Measurements from ENCODE around the gene TRIM14. TPM values are rescaled to one million over a fixed set of nuclear protein-coding genes. Genes with fewer than 3 reads are reported as not detected.

Gene TRIM14
- total and polyA plus RNA-seq, 2 of the 4 experiments (the other 2 are of a cell fraction), result 3.0 to 8.5 TPM

DNA sequence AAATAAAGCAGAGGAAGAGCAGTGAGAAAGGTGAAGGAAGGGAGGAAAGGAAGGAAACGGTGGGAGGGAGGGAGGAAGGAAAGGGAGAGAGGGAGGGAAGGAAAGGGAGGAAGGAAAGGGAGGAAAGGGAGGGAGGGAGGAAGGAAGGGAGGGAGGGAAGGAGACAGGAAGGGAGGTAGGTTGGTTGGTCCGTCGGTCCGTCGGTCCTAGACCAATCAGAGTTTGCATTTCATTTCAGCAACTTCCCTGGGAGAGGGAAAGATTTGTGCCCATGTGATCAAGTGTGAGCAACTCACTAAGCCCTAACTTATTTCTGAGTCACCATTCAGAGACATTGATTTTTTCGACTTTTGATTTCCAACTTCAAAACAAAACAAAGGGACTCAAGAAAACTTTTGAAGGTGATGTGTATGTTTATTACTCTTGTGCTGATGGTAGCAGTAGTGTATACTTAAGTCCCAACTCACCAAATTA, 43.7 kb downstream of the TRIM14 start:
- Histone ChIP-seq H3K9ac (ENCODE audit: low read depth, low read length) (no peak overlapping the region), H3K36me3 (ENCODE audit: control insufficient read depth, insufficient read depth, low read length) (peaks cover 22% of the 10 kb centered on the region), H4K20me1 (ENCODE audit: insufficient read depth, low read length) (peaks cover 27% of the 10 kb centered on the region), H3K27me3 (ENCODE audit: control insufficient read depth, insufficient read depth, low read length) (no peaks in the 10 kb centered on the region), H3K9me3 (ENCODE audit: control insufficient read depth, insufficient read depth, low read length) (no peaks in the 10 kb centered on the region), H3K23ac (ENCODE audit: low read depth, low read length) (no peak overlapping the region), H2BK120ac (ENCODE audit: low read depth, low read length) (no peak overlapping the region), H3K4me2 (ENCODE audit: low read depth, low read length) (no peak overlapping the region), H2BK20ac (ENCODE audit: low read depth, low read length) (no peak overlapping the region), H3K79me1 (ENCODE audit: low read depth in 1 of 2, low read length in 2 of 2) (peaks cover 16 to 70% of the 10 kb centered on the region in 2 experiments), H2BK5ac (ENCODE audit: low read depth, low read length, poor library complexity, severe bottlenecking) (no peak overlapping the region), H4K8ac (ENCODE audit: low read depth in 2 of 2, low read length in 2 of 2) (peak overlapping the region in 1 of 2 experiments; percentile 74; a peak in 2 of 4 replicates), H2AK9ac (replicated peaks; ENCODE audit: low read depth, low read length, poor library complexity) (no peak overlapping the region), H3K27ac (ENCODE audit: insufficient read depth, low read length) (0 out of 2 replicates have a peak overlapping the region, but pooled peaks have one; percentile 49), H3K14ac (replicated peaks; ENCODE audit: low read depth, low read length) (no peak overlapping the region; the same call in 1 of the 2 replicates), H3K18ac (ENCODE audit: low read depth, low read length) (no peak overlapping the region), H2AK5ac (ENCODE audit: low read depth, low read length) (peak overlapping the region; percentile 92), H3K9me1 (ENCODE audit: insufficient read depth, low read length) (peaks cover 2% of the 10 kb centered on the region; the same call in 1 of the 2 replicates), H2BK15ac (ENCODE audit: low read depth, low read length) (no peak overlapping the region), H4K91ac (ENCODE audit: insufficient read depth, low read depth, low read length) (no peak overlapping the region), H3K4ac (ENCODE audit: low read depth, low read length) (peak overlapping the region; percentile 38; the same call in 1 of the 2 replicates), H2AFZ (replicated peaks; ENCODE audit: low read length, poor library complexity) (peak overlapping the region; percentile 27), H3K4me3 (ENCODE audit: insufficient read depth, low read depth, low read length) (no peak overlapping the region), H3K56ac (ENCODE audit: extremely low read depth, insufficient read depth, low read length) (no peak overlapping the region), H4K5ac (ENCODE audit: low read depth, low read length) (no peak overlapping the region; the same call in 1 of the 2 replicates), H3K4me1 (ENCODE audit: control insufficient read depth, insufficient read depth, low read length) (peaks cover 5% of the 10 kb centered on the region)
- POLR2A ChIA-PET (ENCODE audit: unreplicated experiment), result no interaction called here
- DNase-seq (peak; percentile 78), ATAC-seq (ENCODE audit: low read depth) (peak; percentile 70)
- dilution Hi-C loops (cut with HindIII; ENCODE audit: low sequenced_read_pairs, unreplicated experiment), result no loop called here
- TF ChIP-seq, protein P1, sequence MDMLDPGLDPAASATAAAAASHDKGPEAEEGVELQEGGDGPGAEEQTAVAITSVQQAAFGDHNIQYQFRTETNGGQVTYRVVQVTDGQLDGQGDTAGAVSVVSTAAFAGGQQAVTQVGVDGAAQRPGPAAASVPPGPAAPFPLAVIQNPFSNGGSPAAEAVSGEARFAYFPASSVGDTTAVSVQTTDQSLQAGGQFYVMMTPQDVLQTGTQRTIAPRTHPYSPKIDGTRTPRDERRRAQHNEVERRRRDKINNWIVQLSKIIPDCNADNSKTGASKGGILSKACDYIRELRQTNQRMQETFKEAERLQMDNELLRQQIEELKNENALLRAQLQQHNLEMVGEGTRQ (IDR thresholded peaks at IDR 0.05; ENCODE audit: low read depth, low read length), result peak; percentile 91
- no peak for TF ChIP-seq RAD21 (IDR thresholded peaks at IDR 0.05; ENCODE audit: low read length)
- BruUV-seq (replicated peaks), result no TSS peak
- intact Hi-C loops (cut with micrococcal nuclease), result no loop called here
- WGBS, 2 experiments (ENCODE audit: extremely low coverage in 2 of 2, insufficient read length in 1 of 2), result 25% methylated on average over 1 of the region's 6 CpGs; no CpG with 5 or more reads in 1 of the 2 experiments
- in situ Hi-C loops (cut with MboI; ENCODE audit: low sequenced_read_pairs), result no loop called here
- CTCF ChIA-PET, result interaction anchor here (0.6 kb wide), 1 partner anchor 280 kb away, joined by 4 read pairs; no protein-coding TSS in a partner anchor

All from IMR-90 (cell line).